BJ (cell line): ENCODE measurements around the gene ERC1. TPM values are rescaled to one million over a fixed set of nuclear protein-coding genes. Genes with fewer than 3 reads are reported as not detected.
"Not testable (repeated sequence)": the region's sequence is repeated elsewhere in the genome, so short reads cannot be mapped to it uniquely, and the experiment has no call there.

Experiments used
- CTCF ChIA-PET: fragments of 350-600 bp; formaldehyde crosslinking; extraction: SDS; loops from one replicate; lab custom pipeline; 2021; ENCODE audit warnings: antibody characterized with exemption, inconsistent platforms; lab: Yijun Ruan, JAX
- POLR2A ChIA-PET: fragments of 300-600 bp; sonication (Branson Sonifier 250); formaldehyde crosslinking; extraction: SDS; loops from one replicate; lab custom pipeline; 2021; ENCODE audit warnings: antibody characterized with exemption; lab: Charles Lee
- DNase-seq: peaks from one replicate; pipeline ENCODE4 v3.0.0-alpha.2; 2011; ENCODE audit warnings: low read depth
- H3K27me3 ChIP-seq: 2 replicates; pipeline ENCODE4 v1.6.0; 2011; ENCODE audit warnings: low read length; ENCODE audit not compliant: control insufficient read depth, insufficient read depth
- H3K36me3 ChIP-seq: 2 replicates; pipeline ENCODE4 v1.5.1; 2011; ENCODE audit warnings: low read length; ENCODE audit not compliant: control insufficient read depth, insufficient read depth
- H3K4me3 ChIP-seq: 2 replicates; pipeline ENCODE4 v1.5.1; 2011; ENCODE audit warnings: low read depth, mild to moderate bottlenecking, control low read depth, low read length
- CTCF ChIP-seq: IDR thresholded peaks from 2 replicates; pipeline ENCODE4 v1.5.1; 2011; ENCODE audit warnings: low read depth, mild to moderate bottlenecking, control low read depth, inconsistent platforms, low read length, moderate library complexity; ENCODE audit not compliant: insufficient read depth
- polyA plus RNA-seq: library from polyadenylated mRNA; depleted of rRNA; stranded (reverse); fragments of >200 nt; gene quantifications from 2 replicates; pipeline ENCODE4 v1.2.3, GENCODE V29; 2011

Gene ERC1
- polyA plus RNA-seq, 1 experiment, result 14.5 TPM

GRCh38 chr12:1130164-1130563 lies 139.1 kb downstream of the ERC1 start:
- ChIA-PET CTCF (interaction anchor here (0.7 to 1.4 kb wide), 2 partner anchors 12 to 82 kb away, joined by 3 to 8 read pairs; no protein-coding TSS in a partner anchor), POLR2A (no interaction called here)
- Histone ChIP-seq H3K27me3 (no peaks in the 10 kb centered on the region), H3K4me3 (no peak overlapping the region), H3K36me3 (peaks cover 3% of the 10 kb centered on the region)
- DNase-seq, result no peak
- TF ChIP-seq CTCF, result no peak

GRCh38 chr12:1130571-1130970 lies 139.5 kb downstream of the ERC1 start:
- no peak for TF ChIP-seq CTCF
- CTCF ChIA-PET, result interaction anchor here (0.7 to 1.4 kb wide), 2 partner anchors 12 to 82 kb away, joined by 3 to 8 read pairs; no protein-coding TSS in a partner anchor
- Histone ChIP-seq H3K36me3 (peaks cover 3% of the 10 kb centered on the region), H3K4me3 (no peak overlapping the region), H3K27me3 (no peaks in the 10 kb centered on the region)
- no peak for DNase-seq
- POLR2A ChIA-PET, result interaction anchor here (0.6 kb wide), 1 partner anchor 154 kb away, joined by 12 read pairs; no protein-coding TSS in a partner anchor

- CTCF ChIA-PET, result no interaction called here
Observed at GRCh38 chr12:1131811-1132224, 140.8 kb downstream of the ERC1 start.

GRCh38 chr12:1132311-1132710 lies 141.3 kb downstream of the ERC1 start:
- no peak for DNase-seq
- CTCF ChIA-PET, result no interaction called here

More at GRCh38 chr12:1131811-1132224, 140.8 kb downstream of the ERC1 start:
- no peak overlapping the region for H3K4me3 ChIP-seq
- DNase-seq, result no peak
- no peak for TF ChIP-seq CTCF
- POLR2A ChIA-PET, result no interaction called here
- no peaks in the 10 kb centered on the region for H3K27me3 ChIP-seq
- H3K36me3 ChIP-seq, result peaks cover 3% of the 10 kb centered on the region

GRCh38 chr12:1138691-1139090 lies 147.7 kb downstream of the ERC1 start:
- ChIA-PET CTCF (interaction anchor here (1.0 kb wide), 1 partner anchor 21 kb away, joined by 3 read pairs; no protein-coding TSS in a partner anchor), POLR2A (no interaction called here)
- DNase-seq, result no peak

More at GRCh38 chr12:1132311-1132710, 141.3 kb downstream of the ERC1 start:
- POLR2A ChIA-PET, result no interaction called here
- Histone ChIP-seq H3K36me3 (peaks cover 3% of the 10 kb centered on the region), H3K4me3 (no peak overlapping the region), H3K27me3 (no peaks in the 10 kb centered on the region)
- no peak for TF ChIP-seq CTCF

GRCh38 chr12:1146758-1147157 lies 155.7 kb downstream of the ERC1 start:
- POLR2A ChIA-PET, CTCF ChIA-PET: not testable (repeated sequence)

More at GRCh38 chr12:1138691-1139090, 147.7 kb downstream of the ERC1 start:
- Histone ChIP-seq H3K36me3 (peaks cover 1% of the 10 kb centered on the region), H3K27me3 (no peaks in the 10 kb centered on the region), H3K4me3 (no peak overlapping the region)
- no peak for TF ChIP-seq CTCF

More at GRCh38 chr12:1146758-1147157, 155.7 kb downstream of the ERC1 start:
- not testable (repeated sequence) for H3K4me3 ChIP-seq, H3K27me3 ChIP-seq, H3K36me3 ChIP-seq, DNase-seq
